DOHH2 (cell line): ENCODE results near the gene ITIH2.

Experiments used
- H3F3A ChIP-seq: fragments of 200-600 bp; sonication (generic), shearing (Covaris generic); 2 replicates; pipeline ENCODE4 v1.6.0; 2016; ENCODE audit warnings: antibody characterized with exemption, mild to moderate bottlenecking; ENCODE audit not compliant: control insufficient read depth, insufficient read depth
- H3K27ac ChIP-seq: fragments of 200-600 bp; sonication (generic); 2 replicates; pipeline ENCODE4 v1.5.1; 2014; ENCODE audit warnings: low read depth, mild to moderate bottlenecking, low read length, moderate library complexity
- H3K27me3 ChIP-seq: fragments of 200-600 bp; sonication (generic); 2 replicates; pipeline ENCODE4 v1.6.1; 2014; ENCODE audit warnings: mild to moderate bottlenecking, low read length, mixed read lengths; ENCODE audit not compliant: control insufficient read depth
- H3K36me3 ChIP-seq: fragments of 200-600 bp; sonication (generic); 2 replicates; pipeline ENCODE4 v1.6.1; 2014; ENCODE audit warnings: mild to moderate bottlenecking, low read length, moderate library complexity, mixed read lengths; ENCODE audit not compliant: control insufficient read depth
- H3K4me1 ChIP-seq: fragments of 200-600 bp; sonication (generic); 2 replicates; pipeline ENCODE4 v1.6.1; 2014; ENCODE audit warnings: mild to moderate bottlenecking, low read length, mixed read lengths; ENCODE audit not compliant: control insufficient read depth
- H3K4me2 ChIP-seq: fragments of 200-600 bp; sonication (generic); 2 replicates; pipeline ENCODE4 v1.6.0; 2014; ENCODE audit warnings: mild to moderate bottlenecking, low read length, moderate library complexity
- H3K4me3 ChIP-seq: fragments of 200-600 bp; sonication (generic); 2 replicates; pipeline ENCODE4 v1.5.1; 2014; ENCODE audit warnings: mild to moderate bottlenecking, low read length, mixed read lengths
- H3K79me2 ChIP-seq: fragments of 200-600 bp; sonication (generic); 2 replicates; pipeline ENCODE4 v1.6.1; 2014; ENCODE audit warnings: mild to moderate bottlenecking, low read length, mixed read lengths; ENCODE audit not compliant: control insufficient read depth
- H3K9me2 ChIP-seq: fragments of 200-600 bp; sonication (generic); replicated peaks from 2 replicates; pipeline ENCODE4 v1.6.1; 2014; ENCODE audit warnings: mild to moderate bottlenecking, low read length, mixed read lengths; ENCODE audit not compliant: control insufficient read depth
- H3K9me3 ChIP-seq: fragments of 200-600 bp; sonication (generic); 2 replicates; pipeline ENCODE4 v1.6.1; 2014; ENCODE audit warnings: antibody characterized with exemption, low read length, mixed read lengths; ENCODE audit not compliant: control insufficient read depth, insufficient read depth
- H4K20me1 ChIP-seq: fragments of 200-600 bp; sonication (generic); 2 replicates; pipeline ENCODE4 v1.6.0; 2014; ENCODE audit warnings: low read depth, mild to moderate bottlenecking, antibody characterized with exemption, low read length, moderate library complexity; ENCODE audit not compliant: control insufficient read depth, insufficient read depth
- EZH2phosphoT487 ChIP-seq: fragments of 200-600 bp; sonication (generic); IDR thresholded peaks from 2 replicates; pipeline ENCODE4 v1.6.1; 2017; ENCODE audit warnings: borderline replicate concordance, mild to moderate bottlenecking, antibody characterized with exemption, low read length, moderate library complexity, mixed read lengths
- TF ChIP-seq, protein P1 (sequence below): fragments of 200-600 bp; sonication (generic); IDR thresholded peaks from one replicate; pipeline ENCODE4 v1.5.1; 2014; ENCODE audit warnings: antibody characterized with exemption, mild to moderate bottlenecking, low read depth, low read length; ENCODE audit not compliant: poor library complexity, severe bottlenecking

Gene ITIH2

GRCh38 chr10:7795605-7796004 lies 92.5 kb downstream of the ITIH2 start:
- Histone ChIP-seq H3K27ac (no peak overlapping the region), H4K20me1 (peaks cover 9% of the 10 kb centered on the region), H3F3A (no peaks in the 10 kb centered on the region; the same call in 1 of the 2 replicates), H3K79me2 (peaks cover 65% of the 10 kb centered on the region), H3K36me3 (peaks cover 79% of the 10 kb centered on the region), H3K4me3 (no peak overlapping the region), H3K9me3 (no peaks in the 10 kb centered on the region), H3K4me1 (peaks cover 1% of the 10 kb centered on the region; the same call in 1 of the 2 replicates), H3K27me3 (no peaks in the 10 kb centered on the region), H3K9me2 (no peaks in the 10 kb centered on the region), H3K4me2 (no peak overlapping the region)
- no peak for TF ChIP-seq EZH2phosphoT487
- TF ChIP-seq, protein P1, sequence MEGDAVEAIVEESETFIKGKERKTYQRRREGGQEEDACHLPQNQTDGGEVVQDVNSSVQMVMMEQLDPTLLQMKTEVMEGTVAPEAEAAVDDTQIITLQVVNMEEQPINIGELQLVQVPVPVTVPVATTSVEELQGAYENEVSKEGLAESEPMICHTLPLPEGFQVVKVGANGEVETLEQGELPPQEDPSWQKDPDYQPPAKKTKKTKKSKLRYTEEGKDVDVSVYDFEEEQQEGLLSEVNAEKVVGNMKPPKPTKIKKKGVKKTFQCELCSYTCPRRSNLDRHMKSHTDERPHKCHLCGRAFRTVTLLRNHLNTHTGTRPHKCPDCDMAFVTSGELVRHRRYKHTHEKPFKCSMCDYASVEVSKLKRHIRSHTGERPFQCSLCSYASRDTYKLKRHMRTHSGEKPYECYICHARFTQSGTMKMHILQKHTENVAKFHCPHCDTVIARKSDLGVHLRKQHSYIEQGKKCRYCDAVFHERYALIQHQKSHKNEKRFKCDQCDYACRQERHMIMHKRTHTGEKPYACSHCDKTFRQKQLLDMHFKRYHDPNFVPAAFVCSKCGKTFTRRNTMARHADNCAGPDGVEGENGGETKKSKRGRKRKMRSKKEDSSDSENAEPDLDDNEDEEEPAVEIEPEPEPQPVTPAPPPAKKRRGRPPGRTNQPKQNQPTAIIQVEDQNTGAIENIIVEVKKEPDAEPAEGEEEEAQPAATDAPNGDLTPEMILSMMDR = no peak

GRCh38 chr10:7797582-7797981 lies 94.5 kb downstream of the ITIH2 start:
- Histone ChIP-seq H3F3A (no peaks in the 10 kb centered on the region; the same call in 1 of the 2 replicates), H3K4me1 (no peaks in the 10 kb centered on the region), H3K4me3 (no peak overlapping the region), H3K27ac (no peak overlapping the region), H3K27me3 (no peaks in the 10 kb centered on the region), H3K9me3 (no peaks in the 10 kb centered on the region), H3K4me2 (no peak overlapping the region), H3K36me3 (peaks cover 80% of the 10 kb centered on the region), H3K9me2 (no peaks in the 10 kb centered on the region), H4K20me1 (peaks cover 10% of the 10 kb centered on the region), H3K79me2 (peaks cover 45% of the 10 kb centered on the region)
- TF ChIP-seq EZH2phosphoT487 = no peak
- TF ChIP-seq, protein P1 = no peak
